Measurements from ENCODE around the gene GPR146.

The GPR146 gene

DNA sequence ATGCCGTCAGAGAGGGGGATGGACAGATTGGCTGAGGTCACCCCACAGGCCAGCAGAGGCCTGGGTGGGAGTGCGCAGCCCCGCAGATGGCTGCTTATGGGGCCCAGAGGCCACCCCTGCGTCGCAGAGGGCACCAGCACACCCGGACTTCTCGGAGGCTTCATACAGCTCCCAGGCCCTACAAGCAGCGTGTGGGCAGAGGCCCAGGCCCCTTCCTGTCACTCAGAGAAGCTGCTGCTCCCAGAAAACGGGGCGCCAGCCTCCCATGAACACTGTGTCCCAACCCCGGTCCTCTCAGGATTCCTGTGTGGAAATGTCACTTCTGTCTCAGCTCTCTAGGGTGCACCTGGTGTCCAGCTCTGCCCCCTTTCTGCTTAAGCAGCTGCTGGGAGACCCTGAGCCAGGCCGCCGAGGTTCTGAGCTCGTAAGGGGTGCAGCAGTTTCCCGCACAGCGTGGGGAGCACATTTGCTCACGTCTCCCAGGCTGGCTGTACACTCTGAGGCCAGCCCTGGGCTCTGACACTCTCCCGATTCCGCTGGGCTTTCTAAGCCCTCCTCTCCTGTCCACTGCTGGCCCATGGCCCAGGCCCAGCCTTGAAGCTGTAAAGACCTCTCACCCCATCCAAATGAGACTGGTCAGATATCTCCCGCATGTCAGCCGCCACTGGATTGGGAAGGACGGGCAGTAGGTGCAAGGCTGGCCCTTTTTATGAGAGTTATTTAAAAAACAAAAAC lies 6.8 kb downstream of the GPR146 start:
- H3K27ac ChIP-seq (ENCODE audit: low read depth, low read length, poor library complexity, severe bottlenecking): no peak overlapping the region
- no peaks in the 10 kb centered on the region for H3K9me3 ChIP-seq (ENCODE audit: low read length)
- no peaks in the 10 kb centered on the region for H3F3A ChIP-seq (ENCODE audit: insufficient read depth, low read length)
- H3K36me3 ChIP-seq (ENCODE audit: insufficient read depth, low read length): no peaks in the 10 kb centered on the region
- no peak overlapping the region for H3K9ac ChIP-seq (ENCODE audit: low read length)
- H3K27me3 ChIP-seq (ENCODE audit: insufficient read depth, low read length): no peaks in the 10 kb centered on the region
- no peaks in the 10 kb centered on the region for H3K79me2 ChIP-seq (ENCODE audit: insufficient read depth, low read length)
- no peak overlapping the region for H2AFZ ChIP-seq (ENCODE audit: low read length)
- no peaks in the 10 kb centered on the region for H4K20me1 ChIP-seq (ENCODE audit: insufficient read depth, low read length)
- H3K4me3 ChIP-seq (ENCODE audit: low read depth, low read length, poor library complexity, severe bottlenecking): no peak overlapping the region
- no peaks in the 10 kb centered on the region for H3K9me2 ChIP-seq (ENCODE audit: low read depth, low read length)
- H3K4me2 ChIP-seq (ENCODE audit: low read length): no peak overlapping the region
- H3K4me1 ChIP-seq (ENCODE audit: insufficient read depth, low read length, severe bottlenecking): peaks cover 5% of the 10 kb centered on the region
- TF ChIP-seq, protein P1, sequence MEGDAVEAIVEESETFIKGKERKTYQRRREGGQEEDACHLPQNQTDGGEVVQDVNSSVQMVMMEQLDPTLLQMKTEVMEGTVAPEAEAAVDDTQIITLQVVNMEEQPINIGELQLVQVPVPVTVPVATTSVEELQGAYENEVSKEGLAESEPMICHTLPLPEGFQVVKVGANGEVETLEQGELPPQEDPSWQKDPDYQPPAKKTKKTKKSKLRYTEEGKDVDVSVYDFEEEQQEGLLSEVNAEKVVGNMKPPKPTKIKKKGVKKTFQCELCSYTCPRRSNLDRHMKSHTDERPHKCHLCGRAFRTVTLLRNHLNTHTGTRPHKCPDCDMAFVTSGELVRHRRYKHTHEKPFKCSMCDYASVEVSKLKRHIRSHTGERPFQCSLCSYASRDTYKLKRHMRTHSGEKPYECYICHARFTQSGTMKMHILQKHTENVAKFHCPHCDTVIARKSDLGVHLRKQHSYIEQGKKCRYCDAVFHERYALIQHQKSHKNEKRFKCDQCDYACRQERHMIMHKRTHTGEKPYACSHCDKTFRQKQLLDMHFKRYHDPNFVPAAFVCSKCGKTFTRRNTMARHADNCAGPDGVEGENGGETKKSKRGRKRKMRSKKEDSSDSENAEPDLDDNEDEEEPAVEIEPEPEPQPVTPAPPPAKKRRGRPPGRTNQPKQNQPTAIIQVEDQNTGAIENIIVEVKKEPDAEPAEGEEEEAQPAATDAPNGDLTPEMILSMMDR (IDR thresholded peaks at IDR 0.05; ENCODE audit: low read length): no peak
- TF ChIP-seq EZH2 (IDR thresholded peaks at IDR 0.05; ENCODE audit: borderline replicate concordance, low read length): no peak

DNA sequence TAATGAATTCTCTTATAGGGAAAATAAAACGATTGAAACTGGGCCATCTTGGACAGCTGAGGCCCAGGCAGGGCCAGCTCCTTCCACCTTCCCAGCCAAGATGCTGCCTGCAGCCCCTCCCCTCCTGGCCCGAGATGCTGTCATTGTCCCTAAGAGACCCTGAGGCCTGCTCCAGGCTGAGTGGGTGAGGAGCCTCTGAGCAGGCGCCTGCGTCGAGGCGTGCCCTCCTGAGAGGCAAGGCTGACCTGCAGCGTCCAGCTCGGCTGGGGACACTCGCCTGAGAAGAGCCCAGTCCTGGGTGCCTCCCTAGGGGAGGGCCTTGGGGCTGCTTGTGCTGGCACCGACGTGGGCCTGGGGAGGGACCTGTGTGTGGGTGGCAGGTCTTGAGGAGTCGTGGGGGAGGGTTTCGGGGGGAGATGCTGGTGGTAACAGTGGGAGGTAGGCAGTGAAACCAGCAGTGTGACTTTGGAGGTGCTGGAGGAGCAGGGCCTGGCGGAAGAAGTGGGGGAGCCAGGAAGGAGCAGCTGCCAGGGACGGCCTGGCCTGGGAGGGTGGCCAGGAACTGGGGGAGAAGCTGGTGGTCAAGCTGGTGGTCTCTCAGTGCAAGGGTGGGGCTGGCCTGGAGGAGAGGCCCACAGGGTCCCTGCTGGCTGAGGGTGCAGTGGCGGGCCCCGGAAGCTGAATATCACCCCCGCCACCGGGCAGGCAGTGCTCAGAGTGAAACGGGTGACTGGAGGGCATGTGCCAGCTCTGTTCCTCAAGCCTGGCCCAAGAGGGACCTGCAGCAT lies 7.9 kb downstream of the GPR146 start:
- no peaks in the 10 kb centered on the region for H3K36me3 ChIP-seq (ENCODE audit: insufficient read depth, low read length)
- H2AFZ ChIP-seq (ENCODE audit: low read length): no peak overlapping the region
- H3K9me3 ChIP-seq (ENCODE audit: low read length): no peaks in the 10 kb centered on the region
- H4K20me1 ChIP-seq (ENCODE audit: insufficient read depth, low read length): no peaks in the 10 kb centered on the region
- TF ChIP-seq, protein P1 (IDR thresholded peaks at IDR 0.05; ENCODE audit: low read length): no peak
- no peak for TF ChIP-seq EZH2 (IDR thresholded peaks at IDR 0.05; ENCODE audit: borderline replicate concordance, low read length)
- no peaks in the 10 kb centered on the region for H3K27me3 ChIP-seq (ENCODE audit: insufficient read depth, low read length)
- no peaks in the 10 kb centered on the region for H3K9me2 ChIP-seq (ENCODE audit: low read depth, low read length)
- H3K9ac ChIP-seq (ENCODE audit: low read length): no peak overlapping the region
- H3K4me1 ChIP-seq (ENCODE audit: insufficient read depth, low read length, severe bottlenecking): no peaks in the 10 kb centered on the region
- H3K4me2 ChIP-seq (ENCODE audit: low read length): no peak overlapping the region
- no peaks in the 10 kb centered on the region for H3F3A ChIP-seq (ENCODE audit: insufficient read depth, low read length)
- H3K4me3 ChIP-seq (ENCODE audit: low read depth, low read length, poor library complexity, severe bottlenecking): no peak overlapping the region
- no peak overlapping the region for H3K27ac ChIP-seq (ENCODE audit: low read depth, low read length, poor library complexity, severe bottlenecking)
- H3K79me2 ChIP-seq (ENCODE audit: insufficient read depth, low read length): no peaks in the 10 kb centered on the region

DNA sequence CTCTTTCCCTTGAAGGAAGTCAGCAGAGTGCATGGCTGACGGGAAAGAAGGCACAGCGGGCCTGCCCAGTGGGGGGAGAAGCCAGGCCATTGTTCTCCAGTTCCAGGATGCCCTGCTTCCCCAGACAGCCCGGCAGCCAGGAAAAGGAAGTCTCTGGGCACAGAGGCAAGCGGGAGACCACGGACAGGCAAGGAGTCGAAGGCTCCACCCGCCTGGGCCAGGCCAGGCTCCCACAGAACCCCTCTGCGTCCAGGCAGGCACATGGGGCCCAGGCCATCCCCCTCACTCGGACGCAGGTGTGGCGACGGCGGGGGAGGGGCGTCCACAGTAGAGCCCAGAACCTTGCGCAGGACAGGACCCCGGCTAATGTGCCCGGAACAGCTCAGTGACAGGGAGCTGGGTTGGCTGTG lies 8.7 kb downstream of the GPR146 start:
- Histone ChIP-seq H3K27me3 (ENCODE audit: insufficient read depth, low read length) (no peaks in the 10 kb centered on the region), H3K4me2 (ENCODE audit: low read length) (no peak overlapping the region), H3K4me1 (ENCODE audit: insufficient read depth, low read length, severe bottlenecking) (no peaks in the 10 kb centered on the region), H3K9ac (ENCODE audit: low read length) (no peak overlapping the region), H3K9me2 (ENCODE audit: low read depth, low read length) (no peaks in the 10 kb centered on the region), H3K9me3 (ENCODE audit: low read length) (no peaks in the 10 kb centered on the region), H3K27ac (ENCODE audit: low read depth, low read length, poor library complexity, severe bottlenecking) (no peak overlapping the region), H3F3A (ENCODE audit: insufficient read depth, low read length) (no peaks in the 10 kb centered on the region), H2AFZ (ENCODE audit: low read length) (no peak overlapping the region), H3K4me3 (ENCODE audit: low read depth, low read length, poor library complexity, severe bottlenecking) (no peak overlapping the region), H4K20me1 (ENCODE audit: insufficient read depth, low read length) (no peaks in the 10 kb centered on the region), H3K36me3 (ENCODE audit: insufficient read depth, low read length) (no peaks in the 10 kb centered on the region), H3K79me2 (ENCODE audit: insufficient read depth, low read length) (no peaks in the 10 kb centered on the region)
- TF ChIP-seq EZH2 (IDR thresholded peaks at IDR 0.05; ENCODE audit: borderline replicate concordance, low read length): no peak
